CD4-positive, alpha-beta T cell treated with Interleukin-15 for 4 hours (primary cell): ENCODE data around the gene PIGS.

ENCODE experiments used
- DNase-seq: peaks from one replicate; pipeline ENCODE4 v3.0.0-alpha.2; 2020; ENCODE audit warnings: low spot score

PIGS gene

DNA sequence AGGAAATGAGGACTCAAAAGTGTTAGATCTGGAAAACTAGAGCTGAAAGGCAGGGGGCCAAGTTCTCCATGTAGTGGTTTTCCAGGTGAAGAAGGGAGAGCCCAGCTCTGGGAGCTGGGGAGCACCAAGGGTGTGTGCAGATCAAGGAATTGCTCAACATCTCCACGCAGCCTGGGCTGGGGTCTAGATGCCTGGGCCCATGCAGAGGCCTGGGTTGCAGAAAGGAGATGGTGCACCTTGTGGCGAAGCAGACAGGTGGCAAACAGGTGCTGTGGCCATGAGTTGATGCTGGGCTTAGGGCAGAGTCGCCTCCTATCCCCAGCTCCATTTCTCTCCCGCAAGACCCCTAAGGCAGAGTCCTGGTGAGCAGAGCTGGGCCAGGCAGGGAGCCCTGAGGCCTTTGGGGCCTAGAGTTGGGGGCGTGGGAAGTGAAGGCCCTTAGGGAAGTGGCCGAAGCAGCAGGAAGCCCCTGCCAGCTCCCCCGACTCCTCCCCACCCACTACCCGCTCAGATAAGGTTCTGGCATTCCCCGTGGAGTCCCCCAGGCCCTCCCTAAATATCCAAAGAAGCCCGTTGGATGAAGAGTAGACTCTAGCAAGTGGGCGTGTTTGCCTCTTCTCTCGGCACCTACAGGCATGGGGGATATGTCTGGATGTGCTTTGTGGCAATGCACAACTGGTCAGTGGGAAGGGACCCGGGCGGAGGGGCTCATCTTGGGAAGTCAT, 64.4 kb downstream of the PIGS start:
- DNase-seq, result no peak

- DNase-seq, result no peak
Observed at GRCh38 chr17:28505986-28506665, 65.2 kb downstream of the PIGS start, which contains the start of gene FOXN1. Gene FOXN1, plus strand, starts transcription at chr17:28506348. Its CDS starts 17,622 bp downstream, at chr17:28523970.

DNA sequence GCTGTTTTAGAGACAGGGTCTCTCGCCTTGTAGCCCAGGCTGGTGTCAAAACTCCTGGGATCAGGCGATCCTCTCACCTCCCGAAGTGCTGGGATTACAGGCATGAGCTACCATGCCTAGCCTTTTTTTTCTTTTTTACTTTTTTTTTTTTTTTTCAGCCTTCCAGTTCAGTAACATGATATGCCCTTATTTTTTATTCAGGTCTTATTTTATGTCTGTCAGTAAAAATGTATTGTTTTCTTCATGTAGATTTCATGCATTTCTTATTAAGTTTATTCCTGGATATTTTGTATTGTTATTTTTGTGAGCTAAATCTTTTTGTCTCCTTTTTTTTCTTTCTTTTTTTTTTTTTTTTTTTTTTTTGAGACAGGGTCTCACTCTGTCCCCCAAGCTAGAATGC, 67.9 kb downstream of the PIGS start:
- no peak for DNase-seq
